MCF 10A (cell line): ENCODE measurements around the gene KRTAP22-2. TPM values are rescaled to one million over a fixed set of nuclear protein-coding genes. Genes with fewer than 3 reads are reported as not detected.

Experiments
- BruUV-seq: library from RNA; stranded (reverse); fragments of 400-500 nt; replicated peaks from 2 replicates; lab custom pipeline; 2021; lab: Mats Ljungman, UMichigan
- CTCF ChIA-PET: fragments of 300-600 bp; sonication (Branson Sonifier 250); formaldehyde crosslinking; extraction: SDS; loops from one replicate; lab custom pipeline; 2021; ENCODE audit warnings: antibody characterized with exemption, inconsistent platforms; lab: Yijun Ruan, JAX
- POLR2A ChIA-PET: fragments of 300-600, 350-650 bp; sonication (Branson Sonifier 250); formaldehyde crosslinking; extraction: SDS; loops from one replicate; lab custom pipeline; 2020; ENCODE audit warnings: antibody characterized with exemption, inconsistent platforms; lab: Yijun Ruan, JAX
- DNase-seq: peaks from one replicate; pipeline ENCODE4 v3.0.0-alpha.2; 2018; ENCODE audit not compliant: unreplicated experiment
- H3K27ac Mint-ChIP-seq: one replicate; pipeline ENCODE4 v1.8.0; 2022; ENCODE audit warnings: mild to moderate bottlenecking, low read depth, mixed read lengths; ENCODE audit not compliant: unreplicated experiment
- H3K27me3 Mint-ChIP-seq: one replicate; pipeline ENCODE4 v1.8.0; 2022; ENCODE audit warnings: mixed read lengths; ENCODE audit not compliant: insufficient read depth, unreplicated experiment
- H3K36me3 Mint-ChIP-seq: one replicate; pipeline ENCODE4 v1.8.0; 2022; ENCODE audit warnings: mild to moderate bottlenecking, moderate library complexity, mixed read lengths; ENCODE audit not compliant: insufficient read depth, unreplicated experiment
- H3K4me1 Mint-ChIP-seq: one replicate; pipeline ENCODE4 v1.8.0; 2022; ENCODE audit warnings: mixed read lengths; ENCODE audit not compliant: insufficient read depth, unreplicated experiment
- H3K4me3 Mint-ChIP-seq: one replicate; pipeline ENCODE4 v1.8.0; 2022; ENCODE audit warnings: mild to moderate bottlenecking, moderate library complexity, mixed read lengths; ENCODE audit not compliant: unreplicated experiment
- H3K9me3 Mint-ChIP-seq: one replicate; pipeline ENCODE4 v1.8.0; 2022; ENCODE audit warnings: mixed read lengths; ENCODE audit not compliant: unreplicated experiment
- intact Hi-C: fragments of 100-400 bp; cut with micrococcal nuclease; formaldehyde crosslinking; loops from 2 replicates; pipeline ENCODE4 v1.14.1; 2022
- total RNA-seq: library from RNA; stranded (reverse); gene quantifications from 2 replicates; pipeline ENCODE4 v1.2.3, GENCODE V29; 2022
- TF ChIP-seq, protein P1 (sequence below): fragments of 200-600 bp; IDR thresholded peaks from one replicate; pipeline ENCODE4 v1.8.0; 2022; ENCODE audit warnings: antibody characterized with exemption, mild to moderate bottlenecking; ENCODE audit not compliant: unreplicated experiment

Gene KRTAP22-2
- total RNA-seq, 1 experiment from 2014 or later, result not detected

DNA sequence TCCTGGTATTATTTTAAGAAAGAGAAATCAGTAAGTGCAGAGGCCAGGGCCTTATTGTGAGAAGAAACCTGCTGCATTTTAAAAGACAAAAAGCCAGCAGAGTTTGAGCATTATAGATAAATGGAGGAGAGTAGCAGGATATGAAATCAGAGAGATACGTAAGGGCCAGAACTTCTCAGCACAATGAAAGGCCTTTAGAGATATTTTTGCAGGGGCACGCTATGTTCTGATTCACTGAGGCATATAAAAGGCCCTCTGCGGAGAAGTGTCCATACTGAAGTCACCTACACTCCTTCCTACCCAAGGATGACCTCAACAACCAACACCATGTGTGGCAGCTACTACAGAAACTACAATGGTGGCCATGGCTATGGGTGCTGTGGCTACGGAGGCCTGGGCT lies 1.9 kb upstream of the KRTAP22-2 start, which contains the start of gene KRTAP6-3:
Gene KRTAP6-3 (plus strand): TSS at position 301 of the 400 bp plus-strand sequence. CDS start 6 bp downstream, at position 307.
- no peaks in the 10 kb centered on the region for H3K27me3 Mint-ChIP-seq

DNA sequence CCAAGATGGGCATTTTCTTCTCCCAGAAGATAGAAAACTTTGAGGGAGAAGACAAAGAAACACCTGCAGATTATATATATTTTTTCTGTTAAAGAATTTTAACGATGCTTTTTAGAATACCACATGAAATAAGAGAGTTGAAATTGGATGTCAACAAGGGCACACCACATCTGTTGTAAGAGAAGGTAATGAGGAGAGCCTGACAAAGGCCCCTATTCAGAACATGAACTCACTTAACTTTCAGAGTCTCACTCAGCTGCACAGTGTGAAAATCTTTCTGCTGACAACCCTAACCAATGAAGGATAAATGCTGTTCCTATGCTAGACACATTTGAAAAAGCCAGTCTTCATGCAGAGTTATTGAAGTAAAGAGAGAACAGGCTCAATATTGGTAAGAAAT lies 7.3 kb downstream of the KRTAP22-2 start:
- intact Hi-C loops, result no loop called here
- Mint-ChIP-seq H3K9me3 (no peaks in the 10 kb centered on the region), H3K27me3 (peaks cover 31% of the 10 kb centered on the region), H3K4me3 (no peak overlapping the region), H3K27ac (no peak overlapping the region), H3K4me1 (no peaks in the 10 kb centered on the region), H3K36me3 (no peaks in the 10 kb centered on the region)
- BruUV-seq, result no TSS peak
- POLR2A ChIA-PET, result interaction anchor here (0.6 kb wide), 1 partner anchor 1767 kb away, joined by 6 read pairs; no protein-coding TSS in a partner anchor
- DNase-seq, result no peak
- TF ChIP-seq, protein P1, sequence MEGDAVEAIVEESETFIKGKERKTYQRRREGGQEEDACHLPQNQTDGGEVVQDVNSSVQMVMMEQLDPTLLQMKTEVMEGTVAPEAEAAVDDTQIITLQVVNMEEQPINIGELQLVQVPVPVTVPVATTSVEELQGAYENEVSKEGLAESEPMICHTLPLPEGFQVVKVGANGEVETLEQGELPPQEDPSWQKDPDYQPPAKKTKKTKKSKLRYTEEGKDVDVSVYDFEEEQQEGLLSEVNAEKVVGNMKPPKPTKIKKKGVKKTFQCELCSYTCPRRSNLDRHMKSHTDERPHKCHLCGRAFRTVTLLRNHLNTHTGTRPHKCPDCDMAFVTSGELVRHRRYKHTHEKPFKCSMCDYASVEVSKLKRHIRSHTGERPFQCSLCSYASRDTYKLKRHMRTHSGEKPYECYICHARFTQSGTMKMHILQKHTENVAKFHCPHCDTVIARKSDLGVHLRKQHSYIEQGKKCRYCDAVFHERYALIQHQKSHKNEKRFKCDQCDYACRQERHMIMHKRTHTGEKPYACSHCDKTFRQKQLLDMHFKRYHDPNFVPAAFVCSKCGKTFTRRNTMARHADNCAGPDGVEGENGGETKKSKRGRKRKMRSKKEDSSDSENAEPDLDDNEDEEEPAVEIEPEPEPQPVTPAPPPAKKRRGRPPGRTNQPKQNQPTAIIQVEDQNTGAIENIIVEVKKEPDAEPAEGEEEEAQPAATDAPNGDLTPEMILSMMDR, result no peak
- CTCF ChIA-PET, result no interaction called here

More for the DNA sequence above, 1.9 kb upstream of the KRTAP22-2 start, which contains the start of gene KRTAP6-3:
- no peak for DNase-seq
- Mint-ChIP-seq H3K36me3 (no peaks in the 10 kb centered on the region), H3K4me3 (no peak within 1 kb of the TSS), H3K9me3 (no peaks in the 10 kb centered on the region), H3K27ac (no peak within 1 kb of the TSS), H3K4me1 (no peaks in the 10 kb centered on the region)
- no TSS peak for BruUV-seq
- TF ChIP-seq, protein P1, result no peak
- intact Hi-C loops, result no loop called here
- POLR2A ChIA-PET, result no interaction called here
- CTCF ChIA-PET, result no interaction called here

DNA sequence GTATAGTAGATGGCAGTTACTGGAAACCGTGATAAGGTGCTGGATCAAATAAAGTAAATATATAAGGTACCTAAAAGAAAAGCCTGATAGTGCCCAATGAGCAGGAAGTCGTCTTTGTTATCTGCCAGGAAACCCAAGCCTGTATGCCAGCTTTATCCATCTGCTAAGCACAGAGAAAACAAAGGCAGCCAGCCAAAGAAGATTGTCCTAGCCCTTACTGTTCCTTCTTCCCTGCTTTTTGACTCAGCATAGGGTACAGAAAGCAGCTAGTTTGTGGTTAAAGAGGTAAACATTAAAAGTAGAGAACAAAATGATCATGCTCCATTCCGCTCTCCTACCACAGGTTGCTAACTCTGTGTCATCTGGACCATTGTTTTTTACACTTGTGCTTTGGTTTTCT lies 10.1 kb downstream of the KRTAP22-2 start:
- Mint-ChIP-seq H3K36me3 (no peaks in the 10 kb centered on the region), H3K27me3 (peaks cover 18% of the 10 kb centered on the region), H3K9me3 (no peaks in the 10 kb centered on the region), H3K4me3 (no peak overlapping the region), H3K4me1 (no peaks in the 10 kb centered on the region), H3K27ac (no peak overlapping the region)
- TF ChIP-seq, protein P1, result no peak
- no peak for DNase-seq
- ChIA-PET CTCF (interaction anchor here (0.9 kb wide), 1 partner anchor 42 kb away, joined by 3 read pairs; no protein-coding TSS in a partner anchor), POLR2A (no interaction called here)
- intact Hi-C loops, result no loop called here
- no TSS peak for BruUV-seq

DNA sequence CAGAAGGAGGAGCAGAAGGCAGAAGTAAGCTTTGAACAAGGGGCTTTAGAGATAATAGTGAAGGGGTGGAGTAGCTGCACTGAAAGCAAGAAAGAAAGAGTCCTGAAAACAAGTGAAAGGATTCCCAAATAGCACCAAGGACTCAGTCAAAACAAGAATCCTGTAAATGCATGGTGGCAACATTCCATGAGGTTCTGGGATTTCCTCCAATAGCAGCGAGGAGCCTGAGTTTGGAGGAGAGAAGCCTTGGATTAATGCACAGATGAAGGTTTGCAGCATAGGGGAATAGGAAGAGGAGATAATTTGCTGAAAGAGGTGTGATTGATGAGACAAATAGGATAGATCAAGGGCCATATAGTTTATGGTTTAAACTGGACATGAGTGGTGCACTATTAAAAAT lies 10.9 kb downstream of the KRTAP22-2 start:
- no peak overlapping the region for H3K4me3 Mint-ChIP-seq
- intact Hi-C loops, result no loop called here
- H3K27me3 Mint-ChIP-seq, result peaks cover 11% of the 10 kb centered on the region
- H3K27ac Mint-ChIP-seq, result no peak overlapping the region
- CTCF ChIA-PET, result no interaction called here
- H3K4me1 Mint-ChIP-seq, result no peaks in the 10 kb centered on the region
- no peak for DNase-seq
- TF ChIP-seq, protein P1, result no peak
- POLR2A ChIA-PET, result no interaction called here
- no peaks in the 10 kb centered on the region for H3K9me3 Mint-ChIP-seq
- no TSS peak for BruUV-seq
- no peaks in the 10 kb centered on the region for H3K36me3 Mint-ChIP-seq
